ENCODE measurements around the gene AGPAT1. TPM values are rescaled to one million over a fixed set of nuclear protein-coding genes. Genes with fewer than 3 reads are reported as not detected.

The AGPAT1 gene
- total RNA-seq, 3 donors from 2014 or later: 49.0 to 60.1 (median 56.2) TPM

DNA sequence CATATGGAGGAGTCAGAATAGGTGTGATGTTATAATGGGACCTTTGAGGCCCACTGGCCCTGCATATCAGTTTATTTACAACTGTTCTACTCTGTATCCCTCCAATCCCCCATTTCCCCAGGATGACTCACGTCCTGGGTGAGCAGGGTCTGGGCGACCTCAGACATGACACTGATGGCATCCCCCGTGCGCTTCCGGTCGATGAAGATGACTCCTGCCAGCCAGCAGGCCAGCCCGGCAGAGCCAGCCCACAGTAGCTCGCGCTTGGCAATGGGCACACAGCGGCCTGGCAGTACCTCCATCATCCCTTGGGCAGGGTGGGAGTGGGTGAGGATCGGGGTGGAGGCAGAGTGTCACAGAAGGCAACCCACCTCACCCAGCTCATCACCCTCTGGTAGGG, 5.6 kb downstream of the AGPAT1 start:
- TF ChIP-seq, protein P1, sequence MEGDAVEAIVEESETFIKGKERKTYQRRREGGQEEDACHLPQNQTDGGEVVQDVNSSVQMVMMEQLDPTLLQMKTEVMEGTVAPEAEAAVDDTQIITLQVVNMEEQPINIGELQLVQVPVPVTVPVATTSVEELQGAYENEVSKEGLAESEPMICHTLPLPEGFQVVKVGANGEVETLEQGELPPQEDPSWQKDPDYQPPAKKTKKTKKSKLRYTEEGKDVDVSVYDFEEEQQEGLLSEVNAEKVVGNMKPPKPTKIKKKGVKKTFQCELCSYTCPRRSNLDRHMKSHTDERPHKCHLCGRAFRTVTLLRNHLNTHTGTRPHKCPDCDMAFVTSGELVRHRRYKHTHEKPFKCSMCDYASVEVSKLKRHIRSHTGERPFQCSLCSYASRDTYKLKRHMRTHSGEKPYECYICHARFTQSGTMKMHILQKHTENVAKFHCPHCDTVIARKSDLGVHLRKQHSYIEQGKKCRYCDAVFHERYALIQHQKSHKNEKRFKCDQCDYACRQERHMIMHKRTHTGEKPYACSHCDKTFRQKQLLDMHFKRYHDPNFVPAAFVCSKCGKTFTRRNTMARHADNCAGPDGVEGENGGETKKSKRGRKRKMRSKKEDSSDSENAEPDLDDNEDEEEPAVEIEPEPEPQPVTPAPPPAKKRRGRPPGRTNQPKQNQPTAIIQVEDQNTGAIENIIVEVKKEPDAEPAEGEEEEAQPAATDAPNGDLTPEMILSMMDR (IDR thresholded peaks at IDR 0.05): no peak
- Histone ChIP-seq H3K4me1 (ENCODE audit: low read depth) (peaks cover 6% of the 10 kb centered on the region), H3K36me3 (ENCODE audit: low read depth) (no peaks in the 10 kb centered on the region), H3K4me3 (no peak overlapping the region), H3K9me3 (no peaks in the 10 kb centered on the region)
- DNase-seq (peak in 2 of 3 donors; percentile 8 to 33), ATAC-seq (no peak)
- intact Hi-C loops (cut with DNase I, micrococcal nuclease): no loop called here

DNA sequence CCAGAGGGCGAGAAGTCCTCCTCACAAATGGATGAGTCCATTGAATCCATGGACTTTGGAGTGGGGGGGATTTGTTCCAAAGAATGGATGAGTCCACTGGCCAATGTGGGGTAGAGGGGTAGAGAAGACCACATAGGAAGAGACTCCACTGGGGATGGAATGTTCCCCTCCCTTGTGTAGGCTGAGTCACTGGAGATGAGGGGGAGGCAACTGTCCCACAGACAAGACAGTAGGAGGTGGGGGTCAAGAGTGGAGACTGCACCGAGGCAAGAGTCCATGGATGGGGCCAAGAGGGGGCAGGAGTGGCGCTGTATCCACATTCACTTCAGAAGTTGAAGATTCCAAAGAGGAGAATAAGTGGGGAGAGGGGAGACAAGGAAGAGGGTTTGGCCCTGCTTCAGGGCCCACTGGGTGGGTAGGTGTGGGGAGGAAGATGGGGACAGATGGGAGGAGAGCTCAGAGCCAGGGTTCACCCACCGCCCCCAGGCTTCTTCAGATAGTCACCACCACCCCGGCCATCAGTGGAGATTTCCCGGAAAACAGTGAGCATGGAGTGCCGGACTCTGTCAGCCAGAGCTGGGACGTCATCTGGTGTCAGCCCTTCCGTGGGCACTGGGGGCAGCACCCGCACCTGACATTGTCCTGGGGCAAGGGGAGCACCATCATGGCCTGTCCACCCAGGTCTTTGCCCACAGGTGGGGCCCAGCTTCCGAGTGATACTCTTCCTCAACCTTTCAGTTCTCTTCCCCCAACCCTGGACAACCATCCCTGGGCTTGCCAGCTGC, 6.9 kb downstream of the AGPAT1 start:
- ATAC-seq (no peak), DNase-seq (peak in 2 of 3 donors; percentile 23 to 36)
- Histone ChIP-seq H3K36me3 (ENCODE audit: low read depth) (no peaks in the 10 kb centered on the region), H3K4me1 (ENCODE audit: low read depth) (no peaks in the 10 kb centered on the region), H3K4me3 (no peak overlapping the region), H3K9me3 (no peaks in the 10 kb centered on the region)
- TF ChIP-seq, protein P1 (IDR thresholded peaks at IDR 0.05): no peak
- intact Hi-C loops (cut with DNase I, micrococcal nuclease): no loop called here

DNA sequence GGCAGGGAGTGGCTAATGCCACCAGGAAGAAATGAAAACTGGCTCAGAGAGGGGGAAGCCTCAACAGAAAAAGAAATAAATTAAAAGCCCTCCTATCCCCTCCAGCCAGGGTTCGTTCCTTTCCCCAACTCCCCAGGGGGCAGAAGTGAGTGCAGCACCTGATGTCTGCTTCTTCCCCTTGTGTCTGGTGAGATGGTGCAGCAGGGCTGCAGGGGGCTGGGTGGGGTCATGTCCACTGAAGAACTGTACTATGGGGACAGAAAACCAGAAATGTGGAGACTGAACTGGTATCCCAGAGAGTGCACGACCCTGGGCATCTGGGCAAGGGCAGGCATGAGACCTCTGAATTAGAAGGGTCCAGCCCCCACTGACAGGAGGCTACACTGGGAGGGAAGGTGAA, 7.5 kb downstream of the AGPAT1 start:
- Histone ChIP-seq H3K4me3 (no peak overlapping the region), H3K4me1 (ENCODE audit: low read depth) (no peaks in the 10 kb centered on the region), H3K9me3 (no peaks in the 10 kb centered on the region), H3K36me3 (ENCODE audit: low read depth) (no peaks in the 10 kb centered on the region)
- peak in 2 of 3 donors; percentile 16 to 20 for DNase-seq
- TF ChIP-seq, protein P1 (IDR thresholded peaks at IDR 0.05): no peak
- intact Hi-C loops (cut with DNase I, micrococcal nuclease): no loop called here
- ATAC-seq: no peak

DNA sequence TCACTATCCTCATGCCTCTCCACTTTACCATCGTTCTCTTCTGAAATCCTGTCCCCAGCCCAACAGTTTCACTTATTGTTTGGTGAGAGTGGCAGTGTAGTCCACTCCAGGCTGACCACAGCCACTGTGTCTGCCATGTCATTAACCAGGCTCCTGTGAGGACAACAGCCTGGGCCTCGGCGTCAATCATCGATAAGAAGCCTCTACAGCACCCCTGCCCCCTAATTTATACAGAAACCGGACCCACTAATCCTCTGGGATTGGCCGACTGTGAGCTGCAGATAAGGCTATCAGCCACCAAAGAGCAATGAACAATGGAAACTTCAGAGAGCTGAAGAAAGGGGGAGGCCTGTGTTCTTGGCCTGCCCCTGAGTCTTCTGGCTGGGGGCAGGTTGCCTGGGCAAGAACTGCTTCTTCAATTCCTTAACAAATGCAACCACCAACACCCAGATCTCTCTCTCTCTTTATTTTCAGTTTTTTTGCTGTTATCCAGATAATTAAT, 8.1 kb downstream of the AGPAT1 start:
- no peak overlapping the region for H3K4me3 ChIP-seq
- no peaks in the 10 kb centered on the region for H3K9me3 ChIP-seq
- ATAC-seq (no peak), DNase-seq (peak in 2 of 3 donors; percentile 5 to 17)
- intact Hi-C loops (cut with DNase I, micrococcal nuclease): no loop called here
- TF ChIP-seq, protein P1 (IDR thresholded peaks at IDR 0.05): no peak
- no peaks in the 10 kb centered on the region for H3K36me3 ChIP-seq (ENCODE audit: low read depth)
- H3K4me1 ChIP-seq (ENCODE audit: low read depth): no peaks in the 10 kb centered on the region

DNA sequence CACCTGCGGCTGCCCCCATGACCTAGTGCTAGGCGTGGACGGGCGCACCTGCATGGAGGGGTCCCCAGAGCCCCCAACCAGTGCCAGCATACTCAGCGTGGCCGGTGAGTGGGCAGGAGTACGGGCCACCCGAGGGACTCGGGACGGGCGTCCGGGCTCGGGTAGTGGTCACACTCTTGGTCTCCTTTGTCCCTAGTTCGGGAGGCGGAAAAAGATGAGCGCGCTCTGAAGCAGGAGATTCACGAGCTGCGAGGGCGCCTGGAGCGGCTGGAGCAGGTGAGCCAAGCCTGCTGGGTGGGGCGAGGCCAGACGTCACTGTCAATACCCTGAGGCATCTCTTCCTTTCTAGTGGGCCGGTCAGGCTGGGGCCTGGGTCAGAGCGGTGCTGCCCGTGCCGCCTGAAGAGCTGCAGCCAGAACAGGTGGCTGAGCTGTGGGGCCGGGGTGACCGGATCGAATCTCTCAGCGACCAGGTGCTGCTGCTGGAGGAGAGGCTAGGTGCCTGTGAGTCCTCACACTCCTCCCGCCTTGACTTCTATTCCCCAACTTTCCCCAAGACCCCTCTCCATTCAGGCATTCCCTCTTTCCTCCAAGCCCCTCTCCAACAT, 8.6 kb downstream of the AGPAT1 start:
- no peaks in the 10 kb centered on the region for H3K9me3 ChIP-seq
- TF ChIP-seq, protein P1 (IDR thresholded peaks at IDR 0.05): no peak
- ATAC-seq: no peak
- no peaks in the 10 kb centered on the region for H3K4me1 ChIP-seq (ENCODE audit: low read depth)
- intact Hi-C loops (cut with DNase I, micrococcal nuclease): no loop called here
- no peaks in the 10 kb centered on the region for H3K36me3 ChIP-seq (ENCODE audit: low read depth)
- H3K4me3 ChIP-seq: no peak overlapping the region
- peak in 2 of 3 donors; percentile 29 to 49 for DNase-seq

Measured in mucosa of descending colon (tissue), 3 donors.